ENCODE measurements around the gene FARP2.

Gene FARP2

GRCh38 chr2:241463276-241464135, 107.4 kb downstream of the FARP2 start:
- no peak for DNase-seq (ENCODE audit: low spot score)
- in situ Hi-C loops (cut with MboI; ENCODE audit: low sequenced_read_pairs, unreplicated experiment) = no loop called here
- no peak for TF ChIP-seq CTCF (IDR thresholded peaks at IDR 0.05; ENCODE audit: borderline replicate concordance, control extremely low read depth, extremely low read depth, insufficient read depth, missing control alignments)

- no peak for DNase-seq (ENCODE audit: low spot score)
Observed at GRCh38 chr2:241465543-241465942, 109.5 kb downstream of the FARP2 start.

GRCh38 chr2:241466230-241466629, 110.1 kb downstream of the FARP2 start:
- in situ Hi-C loops (cut with MboI; ENCODE audit: low sequenced_read_pairs, unreplicated experiment) = no loop called here
- no peak for DNase-seq (ENCODE audit: low spot score)
- TF ChIP-seq CTCF (IDR thresholded peaks at IDR 0.05; ENCODE audit: borderline replicate concordance, control extremely low read depth, extremely low read depth, insufficient read depth, missing control alignments) = no peak

More at GRCh38 chr2:241465543-241465942, 109.5 kb downstream of the FARP2 start:
- in situ Hi-C loops (cut with MboI; ENCODE audit: low sequenced_read_pairs, unreplicated experiment) = no loop called here
- TF ChIP-seq CTCF (IDR thresholded peaks at IDR 0.05; ENCODE audit: borderline replicate concordance, control extremely low read depth, extremely low read depth, insufficient read depth, missing control alignments) = no peak

GRCh38 chr2:241467777-241468475, 111.8 kb downstream of the FARP2 start:
- in situ Hi-C loops (cut with MboI; ENCODE audit: low sequenced_read_pairs, unreplicated experiment) = no loop called here
- no peak for DNase-seq (ENCODE audit: low spot score)
- no peak for TF ChIP-seq CTCF (IDR thresholded peaks at IDR 0.05; ENCODE audit: borderline replicate concordance, control extremely low read depth, extremely low read depth, insufficient read depth, missing control alignments)

- no peak for TF ChIP-seq CTCF (IDR thresholded peaks at IDR 0.05; ENCODE audit: borderline replicate concordance, control extremely low read depth, extremely low read depth, insufficient read depth, missing control alignments)
- in situ Hi-C loops (cut with MboI; ENCODE audit: low sequenced_read_pairs, unreplicated experiment) = no loop called here
- DNase-seq (ENCODE audit: low spot score) = no peak
Observed at GRCh38 chr2:241468476-241468781, 112.3 kb downstream of the FARP2 start.

- in situ Hi-C loops (cut with MboI; ENCODE audit: low sequenced_read_pairs, unreplicated experiment) = no loop called here
- TF ChIP-seq CTCF (IDR thresholded peaks at IDR 0.05; ENCODE audit: borderline replicate concordance, control extremely low read depth, extremely low read depth, insufficient read depth, missing control alignments) = no peak
Observed at GRCh38 chr2:241469746-241470145, 113.7 kb downstream of the FARP2 start.

More at GRCh38 chr2:241469746-241470145, 113.7 kb downstream of the FARP2 start:
- no peak for DNase-seq (ENCODE audit: low spot score)
